NT2/D1 (cell line): Measurements from ENCODE around the gene TIAM2.

ENCODE experiments used
- DNase-seq: peaks from one replicate; pipeline ENCODE4 v3.0.0-alpha.2; 2011; ENCODE audit warnings: low read depth, low spot score
- H3K27me3 ChIP-seq: 2 replicates; pipeline ENCODE4 v1.6.0; 2011; ENCODE audit warnings: mild to moderate bottlenecking; ENCODE audit not compliant: insufficient read length, insufficient read depth
- H3K36me3 ChIP-seq: 2 replicates; pipeline ENCODE4 v1.6.1; 2011; ENCODE audit warnings: mild to moderate bottlenecking, low read length, mixed read lengths; ENCODE audit not compliant: insufficient read depth, insufficient read length
- H3K4me1 ChIP-seq: 2 replicates; pipeline ENCODE4 v1.5.1; 2011; ENCODE audit not compliant: insufficient read depth, insufficient read length
- H3K4me3 ChIP-seq: 2 replicates; pipeline ENCODE4 v1.5.1; 2011; ENCODE audit warnings: low read depth; ENCODE audit not compliant: insufficient read length
- H3K9ac ChIP-seq: 2 replicates; pipeline ENCODE4 v1.6.0; 2011; ENCODE audit warnings: low read depth; ENCODE audit not compliant: insufficient read length
- H3K9me3 ChIP-seq: 2 replicates; pipeline ENCODE4 v1.5.1; 2011; ENCODE audit warnings: mild to moderate bottlenecking, low read length; ENCODE audit not compliant: insufficient read depth
- SUZ12 ChIP-seq: IDR thresholded peaks from 2 replicates; pipeline ENCODE4 v1.6.1; 2011; ENCODE audit not compliant: insufficient read length, insufficient read depth; ENCODE audit errors: extremely low read depth
- YY1 ChIP-seq: IDR thresholded peaks from 2 replicates; pipeline ENCODE4 v1.6.1; 2011; ENCODE audit not compliant: insufficient read length, insufficient read depth
- ZNF274 ChIP-seq: IDR thresholded peaks from 2 replicates; pipeline ENCODE4 v1.6.1; 2011; ENCODE audit warnings: mild to moderate bottlenecking, low read depth, low read length

Gene TIAM2

GRCh38 chr6:154995254-154996015, at the start of gene TIAM2:
Gene TIAM2, plus strand, starts transcription at chr6:154995315. Its CDS starts 133,909 bp downstream, at chr6:155129224.
- H3K27me3 ChIP-seq: peaks cover 3% of the 10 kb centered on the region
- no peaks in the 10 kb centered on the region for H3K36me3 ChIP-seq
- peak within 1 kb of the TSS; percentile 83 for H3K4me3 ChIP-seq
- H3K4me1 ChIP-seq: peaks cover 10% of the 10 kb centered on the region
- H3K9ac ChIP-seq: peak within 1 kb of the TSS; percentile 88
- no peak for DNase-seq
- no peaks in the 10 kb centered on the region for H3K9me3 ChIP-seq
- no peak for TF ChIP-seq SUZ12
- TF ChIP-seq YY1: no peak
- no peak for TF ChIP-seq ZNF274

GRCh38 chr6:154950979-154951344, 44.2 kb upstream of the TIAM2 start:
- H3K27me3 ChIP-seq: no peaks in the 10 kb centered on the region
- H3K9ac ChIP-seq: no peak overlapping the region
- no peak overlapping the region for H3K4me3 ChIP-seq
- TF ChIP-seq SUZ12 (no peak), YY1 (no peak), ZNF274 (no peak)
- H3K9me3 ChIP-seq: no peaks in the 10 kb centered on the region
- H3K36me3 ChIP-seq: no peaks in the 10 kb centered on the region
- no peaks in the 10 kb centered on the region for H3K4me1 ChIP-seq
- DNase-seq: no peak

GRCh38 chr6:154951345-154952200, 43.5 kb upstream of the TIAM2 start:
- no peak overlapping the region for H3K4me3 ChIP-seq
- no peak overlapping the region for H3K9ac ChIP-seq
- no peak for TF ChIP-seq ZNF274
- no peak for TF ChIP-seq YY1
- TF ChIP-seq SUZ12: no peak

GRCh38 chr6:154953644-154954043, 41.5 kb upstream of the TIAM2 start:
- no peak for DNase-seq
- TF ChIP-seq ZNF274 (no peak), YY1 (no peak), SUZ12 (no peak)
- no peak overlapping the region for H3K9ac ChIP-seq
- no peaks in the 10 kb centered on the region for H3K27me3 ChIP-seq
- no peaks in the 10 kb centered on the region for H3K4me1 ChIP-seq
- H3K9me3 ChIP-seq: no peaks in the 10 kb centered on the region
- no peaks in the 10 kb centered on the region for H3K36me3 ChIP-seq
- H3K4me3 ChIP-seq: no peak overlapping the region

More at GRCh38 chr6:154951345-154952200, 43.5 kb upstream of the TIAM2 start:
- Histone ChIP-seq H3K9me3 (no peaks in the 10 kb centered on the region), H3K36me3 (no peaks in the 10 kb centered on the region), H3K27me3 (no peaks in the 10 kb centered on the region), H3K4me1 (no peaks in the 10 kb centered on the region)
- DNase-seq: no peak

- no peak overlapping the region for H3K9ac ChIP-seq
- TF ChIP-seq YY1 (no peak), ZNF274 (no peak), SUZ12 (no peak)
These were observed 40.8 kb upstream of the TIAM2 start for GRCh38 chr6:154954347-154954746.

GRCh38 chr6:154956771-154957522, 38.2 kb upstream of the TIAM2 start:
- Histone ChIP-seq H3K4me1 (no peaks in the 10 kb centered on the region), H3K4me3 (no peak overlapping the region), H3K27me3 (no peaks in the 10 kb centered on the region), H3K9me3 (no peaks in the 10 kb centered on the region), H3K36me3 (no peaks in the 10 kb centered on the region), H3K9ac (no peak overlapping the region)
- no peak for TF ChIP-seq ZNF274
- no peak for TF ChIP-seq SUZ12
- TF ChIP-seq YY1: no peak
- DNase-seq: no peak

More at GRCh38 chr6:154954347-154954746, 40.8 kb upstream of the TIAM2 start:
- no peaks in the 10 kb centered on the region for H3K27me3 ChIP-seq
- no peak overlapping the region for H3K4me3 ChIP-seq
- H3K36me3 ChIP-seq: no peaks in the 10 kb centered on the region
- no peaks in the 10 kb centered on the region for H3K9me3 ChIP-seq
- H3K4me1 ChIP-seq: no peaks in the 10 kb centered on the region
- no peak for DNase-seq

GRCh38 chr6:154958469-154958868, 36.6 kb upstream of the TIAM2 start:
- Histone ChIP-seq H3K27me3 (no peaks in the 10 kb centered on the region), H3K4me3 (no peak overlapping the region), H3K9ac (no peak overlapping the region), H3K4me1 (no peaks in the 10 kb centered on the region), H3K36me3 (no peaks in the 10 kb centered on the region), H3K9me3 (no peaks in the 10 kb centered on the region)
- no peak for TF ChIP-seq SUZ12
- no peak for TF ChIP-seq ZNF274
- TF ChIP-seq YY1: no peak
- DNase-seq: no peak
